Chondrocyte (in vitro differentiated cells): ENCODE measurements around the gene CYP26A1. TPM values are rescaled to one million over a fixed set of nuclear protein-coding genes. Genes with fewer than 3 reads are reported as not detected.
A peak's percentile ranks its signal among the peaks of the same experiment; 100 is the strongest.

Experiments
- DNase-seq: peaks from one replicate; pipeline ENCODE4 v3.0.0; 2021; ENCODE audit warnings: mixed read lengths, low spot score
- H3K27ac Mint-ChIP-seq: one replicate; pipeline ENCODE4 v1.8.0; 2021; ENCODE audit warnings: mild to moderate bottlenecking, moderate library complexity, mixed read lengths; ENCODE audit not compliant: unreplicated experiment
- H3K27me3 Mint-ChIP-seq: 2 replicates; pipeline ENCODE4 v1.8.0; 2021; ENCODE audit warnings: low read depth, mixed read lengths
- H3K36me3 Mint-ChIP-seq: 2 replicates; pipeline ENCODE4 v1.8.0; 2021; ENCODE audit warnings: low read depth, mixed read lengths
- H3K4me1 Mint-ChIP-seq: 2 replicates; pipeline ENCODE4 v1.8.0; 2021; ENCODE audit warnings: low read depth, mild to moderate bottlenecking, mixed read lengths
- H3K4me3 Mint-ChIP-seq: one replicate; pipeline ENCODE4 v1.8.0; 2021; ENCODE audit warnings: mild to moderate bottlenecking, moderate library complexity, mixed read lengths; ENCODE audit not compliant: unreplicated experiment
- H3K9me3 Mint-ChIP-seq: 2 replicates; pipeline ENCODE4 v1.8.0; 2021; ENCODE audit warnings: low read depth, mixed read lengths
- CTCF ChIP-seq: fragments of 200-600 bp; sonication (generic); IDR thresholded peaks from 2 replicates; pipeline ENCODE4 v1.5.0; 2021; ENCODE audit warnings: antibody characterized with exemption, mild to moderate bottlenecking, moderate library complexity
- total RNA-seq: library from RNA; stranded (reverse); gene quantifications from 3 replicates; pipeline ENCODE4 v1.2.1, GENCODE V29; 2021

The CYP26A1 gene
- total RNA-seq, 1 donor from 2014 or later, result 0.47 TPM

DNA sequence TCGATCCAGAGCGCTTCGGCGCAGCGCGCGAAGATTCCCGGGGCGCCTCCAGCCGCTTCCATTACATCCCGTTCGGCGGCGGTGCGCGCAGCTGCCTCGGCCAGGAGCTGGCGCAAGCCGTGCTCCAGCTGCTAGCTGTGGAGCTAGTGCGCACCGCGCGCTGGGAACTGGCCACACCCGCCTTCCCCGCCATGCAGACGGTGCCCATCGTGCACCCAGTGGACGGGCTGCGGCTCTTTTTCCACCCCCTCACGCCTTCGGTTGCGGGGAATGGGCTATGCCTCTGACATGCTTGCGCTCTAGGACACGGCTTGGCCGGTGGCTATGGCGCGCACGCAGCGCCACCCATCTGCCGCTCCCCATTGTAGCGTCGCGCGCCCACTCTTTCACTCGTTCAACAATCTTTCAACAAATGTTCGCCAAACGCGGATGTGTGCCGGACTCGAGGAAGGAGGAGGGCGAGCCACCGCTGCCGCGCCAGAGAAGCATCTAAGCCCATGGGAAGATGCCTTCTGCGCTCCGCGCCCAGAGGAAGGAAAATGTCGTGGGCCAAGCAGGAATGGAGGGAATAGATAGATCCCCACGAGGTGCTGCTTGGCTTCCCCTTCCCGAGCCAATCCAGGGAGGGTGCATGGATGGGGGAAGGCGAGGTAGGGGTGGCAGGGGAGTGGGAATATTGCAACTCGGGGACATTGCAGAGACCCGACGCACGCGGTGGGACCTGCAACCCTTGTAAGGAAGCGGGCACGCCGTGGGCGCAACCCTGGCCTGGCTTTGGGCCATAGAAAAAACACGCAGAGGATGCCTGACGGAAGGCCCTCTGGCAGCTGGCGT is 5.1 kb upstream of the CYP26A1 start:
- no peaks in the 10 kb centered on the region for H3K36me3 Mint-ChIP-seq
- no peaks in the 10 kb centered on the region for H3K9me3 Mint-ChIP-seq
- DNase-seq, result no peak
- peaks cover 80% of the 10 kb centered on the region for H3K27me3 Mint-ChIP-seq
- peaks cover 34% of the 10 kb centered on the region for H3K4me1 Mint-ChIP-seq
- peak overlapping the region; percentile 63 for H3K4me3 Mint-ChIP-seq
- no peak overlapping the region for H3K27ac Mint-ChIP-seq
- TF ChIP-seq CTCF, result peak; percentile 53

DNA sequence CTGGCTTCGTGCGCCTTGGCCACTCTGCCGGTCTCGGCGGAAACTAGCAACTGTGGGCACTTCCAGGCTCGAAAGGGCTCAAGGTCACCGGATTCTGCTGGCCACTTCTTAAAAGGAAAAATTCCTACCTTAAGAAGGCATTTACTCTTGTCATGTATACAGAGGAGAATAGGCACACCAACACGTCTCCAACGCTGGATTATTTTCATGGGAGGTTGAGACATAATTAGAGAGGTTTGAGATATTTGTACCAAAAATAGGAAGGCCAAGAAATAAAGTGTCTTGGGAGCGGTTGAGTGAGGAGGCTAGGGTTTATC is 4.5 kb upstream of the CYP26A1 start:
- Mint-ChIP-seq H3K4me3 (no peak overlapping the region), H3K36me3 (no peaks in the 10 kb centered on the region), H3K27me3 (peaks cover 77% of the 10 kb centered on the region), H3K9me3 (no peaks in the 10 kb centered on the region), H3K4me1 (peaks cover 35% of the 10 kb centered on the region), H3K27ac (no peak overlapping the region)
- DNase-seq, result no peak
- no peak for TF ChIP-seq CTCF

DNA sequence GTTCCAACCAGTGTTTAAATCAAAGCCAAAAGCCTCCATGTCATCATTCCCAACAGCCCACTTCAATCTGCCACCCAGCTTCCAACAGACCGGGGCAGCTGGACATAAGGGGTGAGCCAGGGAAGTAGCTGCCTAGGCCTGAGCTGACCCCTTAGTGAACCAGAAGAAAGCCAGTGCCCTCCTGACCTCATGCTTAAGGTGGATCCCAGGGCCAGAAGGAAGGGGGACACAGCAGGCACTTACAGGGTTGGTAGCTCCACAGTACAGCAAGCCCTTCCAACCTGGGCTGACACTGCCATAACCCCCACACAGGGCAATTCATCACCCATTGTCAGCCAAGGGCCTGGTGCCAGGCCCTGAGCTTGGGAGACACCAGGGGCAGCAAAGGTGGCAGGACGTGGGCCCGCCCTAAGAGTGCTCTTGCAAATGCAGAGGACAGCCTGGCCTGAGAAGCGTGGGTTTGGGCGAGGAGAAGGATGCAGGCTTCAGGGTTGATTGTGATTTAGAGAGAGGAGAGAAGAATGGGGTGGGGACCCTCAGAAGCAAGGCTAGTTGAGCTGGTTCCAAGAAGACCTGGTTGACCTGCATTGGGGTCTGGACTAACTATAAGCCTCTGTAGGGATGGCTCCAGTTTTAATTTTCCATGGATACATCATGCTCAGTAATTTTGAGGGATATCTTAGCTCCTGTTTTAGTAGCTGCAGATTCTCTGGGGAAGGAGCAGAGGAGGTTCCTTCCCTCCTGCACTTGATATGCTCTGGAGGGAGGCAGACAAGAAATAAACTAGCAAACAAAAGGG is 3.1 kb upstream of the CYP26A1 start:
- DNase-seq, result no peak
- peak overlapping the region; percentile 14 for H3K4me3 Mint-ChIP-seq
- H3K9me3 Mint-ChIP-seq, result no peaks in the 10 kb centered on the region
- H3K27ac Mint-ChIP-seq, result no peak overlapping the region
- peaks cover 73% of the 10 kb centered on the region for H3K27me3 Mint-ChIP-seq
- no peaks in the 10 kb centered on the region for H3K36me3 Mint-ChIP-seq
- peaks cover 46% of the 10 kb centered on the region for H3K4me1 Mint-ChIP-seq
- no peak for TF ChIP-seq CTCF

DNA sequence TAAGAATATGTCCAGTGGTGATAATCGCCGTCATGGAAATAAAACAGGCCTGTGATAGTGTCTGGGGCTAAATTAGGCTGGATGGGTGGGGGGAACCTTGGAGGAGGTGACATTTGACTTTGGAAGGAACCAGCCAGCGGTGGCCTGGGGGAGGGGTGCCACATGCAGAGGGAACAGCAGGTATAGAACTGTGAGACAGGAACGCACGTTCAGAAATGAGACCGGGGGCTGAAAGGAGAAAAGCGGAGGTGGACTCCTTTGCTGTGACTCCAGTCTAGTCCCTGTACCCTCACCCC is 2.6 kb upstream of the CYP26A1 start:
- peak overlapping the region; percentile 14 for H3K4me3 Mint-ChIP-seq
- no peaks in the 10 kb centered on the region for H3K36me3 Mint-ChIP-seq
- no peak for TF ChIP-seq CTCF
- no peaks in the 10 kb centered on the region for H3K9me3 Mint-ChIP-seq
- peaks cover 72% of the 10 kb centered on the region for H3K27me3 Mint-ChIP-seq
- DNase-seq, result no peak
- peaks cover 47% of the 10 kb centered on the region for H3K4me1 Mint-ChIP-seq
- no peak overlapping the region for H3K27ac Mint-ChIP-seq

DNA sequence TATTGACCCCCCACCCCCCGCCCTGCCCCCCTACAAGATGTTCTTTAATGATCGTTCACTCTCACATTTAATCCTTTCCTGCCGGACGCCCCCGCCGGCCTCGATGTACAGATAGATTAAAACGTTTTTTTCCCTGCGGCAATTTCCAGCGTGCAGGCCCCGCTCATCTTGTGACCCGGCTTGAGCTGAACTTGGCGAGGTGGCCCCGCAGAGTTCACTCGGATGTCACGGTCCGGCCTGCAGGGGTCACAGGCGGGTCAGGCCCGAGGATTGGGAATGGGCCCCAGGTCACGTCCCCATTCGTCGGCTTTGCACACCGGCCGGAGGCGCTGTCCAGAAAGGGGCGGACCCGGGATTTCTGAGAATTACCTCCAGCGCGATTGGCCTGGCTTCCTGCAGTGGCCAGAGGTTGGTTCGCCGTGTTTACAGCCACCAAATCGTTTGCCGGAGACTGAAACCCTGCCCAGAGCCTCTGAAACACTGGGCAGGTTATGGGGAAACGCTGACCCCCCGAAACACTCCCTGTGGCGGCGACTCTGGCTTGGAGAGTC is 1.9 kb upstream of the CYP26A1 start:
- H3K36me3 Mint-ChIP-seq, result no peaks in the 10 kb centered on the region
- peaks cover 50% of the 10 kb centered on the region for H3K4me1 Mint-ChIP-seq
- H3K27ac Mint-ChIP-seq, result no peak overlapping the region
- no peaks in the 10 kb centered on the region for H3K9me3 Mint-ChIP-seq
- DNase-seq, result no peak
- H3K4me3 Mint-ChIP-seq, result peak overlapping the region; percentile 54
- TF ChIP-seq CTCF, result peak; percentile 16
- H3K27me3 Mint-ChIP-seq, result peaks cover 67% of the 10 kb centered on the region
